ENCODE measurements around the gene ODF4.
A peak's percentile ranks its signal among the peaks of the same experiment; 100 is the strongest.
"Not testable (repeated sequence)": the region's sequence is repeated elsewhere in the genome, so short reads cannot be mapped to it uniquely, and the experiment has no call there.

Gene ODF4

GRCh38 chr17:8326511-8327302 is 12.9 kb upstream of the ODF4 start:
- peak in 1 of 3 donors; percentile 8 for DNase-seq (ENCODE audit: low read depth in 3 of 3, low spot score in 1 of 3)

DNA sequence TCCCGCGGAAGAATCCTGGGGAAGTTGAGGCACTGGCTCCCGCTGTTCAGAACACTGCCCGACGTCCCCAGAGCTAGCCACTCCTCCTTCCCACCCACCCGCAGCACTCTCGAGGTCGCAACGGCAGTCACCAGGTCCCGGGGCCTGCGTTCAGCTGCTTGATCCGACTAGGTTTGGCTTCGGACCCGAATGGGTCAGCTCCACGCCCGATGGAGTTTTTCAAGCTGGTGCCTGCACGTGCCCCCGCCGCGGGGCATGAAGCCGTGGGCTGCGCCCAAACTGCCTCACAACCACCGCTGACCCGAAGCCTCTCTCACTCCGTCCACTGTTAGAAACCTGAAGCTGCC is 12.4 kb upstream of the ODF4 start:
- no peak for DNase-seq (ENCODE audit: low read depth in 3 of 3, low spot score in 1 of 3)

GRCh38 chr17:8332128-8332527 is 7.5 kb upstream of the ODF4 start:
- no peak for DNase-seq (ENCODE audit: low read depth in 3 of 3, low spot score in 1 of 3)

DNA sequence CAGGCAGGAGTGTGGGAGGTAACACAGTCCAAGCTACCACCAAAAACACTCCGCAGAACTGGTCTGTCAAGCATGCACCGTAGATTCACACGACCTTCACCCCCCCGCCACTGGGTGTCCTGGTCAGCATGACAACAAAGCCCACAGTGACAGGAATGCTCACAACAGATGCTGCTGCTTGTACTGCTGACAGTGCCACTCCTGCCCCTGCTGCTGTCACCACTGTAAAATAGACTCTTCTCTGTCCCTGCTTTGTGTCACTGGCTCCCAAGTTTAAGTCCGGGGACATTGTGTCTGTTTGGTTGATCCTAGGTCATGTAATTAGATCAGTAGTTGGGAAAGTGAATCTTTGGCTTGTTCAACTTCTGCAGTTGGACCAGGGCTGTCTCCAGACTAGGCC is 7.0 kb upstream of the ODF4 start:
- DNase-seq (ENCODE audit: low read depth in 3 of 3, low spot score in 1 of 3): no peak

DNA sequence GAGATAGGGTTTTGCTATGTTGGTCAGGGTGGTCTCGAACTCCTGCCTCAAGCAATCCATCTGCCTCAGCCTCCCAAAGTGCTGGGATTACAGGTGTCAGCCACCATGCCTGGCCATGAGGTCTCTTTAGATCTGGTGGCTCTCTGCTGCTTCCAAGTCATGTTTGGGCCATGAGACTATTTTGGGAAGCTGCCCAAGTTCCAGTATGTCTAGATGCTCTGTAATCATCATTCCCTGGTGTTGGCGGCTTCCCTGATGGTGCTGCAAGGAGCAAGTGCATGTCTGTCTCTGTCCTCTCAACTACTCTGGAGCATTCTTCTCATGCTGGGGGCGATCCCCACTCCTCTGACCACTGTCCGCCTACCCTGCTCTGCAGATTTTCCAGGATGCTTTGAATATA is 6.4 kb upstream of the ODF4 start:
- no peak for DNase-seq (ENCODE audit: low read depth in 3 of 3, low spot score in 1 of 3)

DNA sequence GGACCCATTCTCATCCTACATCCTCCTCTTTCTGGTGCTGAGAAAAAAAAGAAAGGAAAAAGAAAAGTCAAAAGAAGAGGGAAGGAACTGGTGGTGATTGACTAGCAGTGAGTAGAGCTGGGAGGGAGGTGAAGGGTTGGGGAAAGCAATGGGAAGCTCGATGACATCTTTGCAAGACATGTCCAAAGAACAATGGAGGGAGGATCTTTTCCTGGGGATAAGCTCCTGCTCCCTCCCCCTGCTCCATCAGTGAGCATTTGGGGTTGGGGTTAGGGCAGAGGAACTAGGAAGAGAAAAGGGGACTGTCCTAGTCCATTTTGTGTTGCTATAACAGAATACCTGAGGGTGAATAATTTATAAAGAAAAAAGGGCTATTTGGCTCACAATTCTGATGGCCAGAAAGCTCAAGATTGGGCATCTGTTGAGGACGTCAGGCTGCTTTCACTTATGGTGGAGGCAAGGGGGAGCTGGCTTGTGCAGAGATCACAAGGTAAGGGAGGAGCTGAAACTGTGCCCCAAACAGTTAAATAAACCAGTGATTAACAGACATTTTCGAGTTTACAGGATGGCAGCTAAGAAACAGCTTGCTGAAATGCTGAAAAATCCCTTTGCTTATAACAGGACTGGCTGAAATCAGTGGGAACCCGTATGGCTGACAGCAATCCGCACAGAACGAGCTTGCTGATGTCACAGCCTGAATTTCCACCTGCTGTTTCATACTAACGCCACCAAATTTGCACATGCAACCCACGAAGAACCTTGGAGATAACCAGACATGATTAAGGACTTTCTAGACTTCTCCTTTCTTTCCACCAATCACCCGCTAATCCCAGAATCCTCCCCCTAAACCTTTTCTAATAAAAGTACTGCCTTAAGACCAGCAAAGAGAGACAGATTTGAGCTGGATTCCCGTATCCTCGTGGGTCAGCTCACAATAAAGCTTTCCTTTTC is 1.6 kb upstream of the ODF4 start:
- no peak for DNase-seq (ENCODE audit: low read depth in 3 of 3, low spot score in 1 of 3)

DNA sequence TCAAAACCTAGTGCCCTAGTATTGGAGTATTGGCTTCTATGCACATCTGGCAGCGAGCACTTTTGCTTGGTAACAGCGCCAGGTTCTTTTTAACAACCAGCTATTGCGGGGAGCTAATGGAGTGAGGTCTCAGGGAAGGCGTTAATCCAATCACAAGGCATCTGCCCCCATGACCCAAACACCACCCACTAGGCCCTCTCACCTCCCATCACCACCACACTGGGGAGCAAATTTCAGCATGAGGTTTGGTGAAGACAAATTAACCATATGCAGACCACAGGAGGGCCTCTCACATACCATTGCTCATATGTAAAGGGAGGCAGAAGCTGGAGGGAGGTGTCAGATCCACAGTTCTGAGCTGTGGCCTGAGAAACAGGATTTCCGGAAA is 893 bp upstream of the ODF4 start:
- DNase-seq (ENCODE audit: low read depth in 3 of 3, low spot score in 1 of 3): no peak

DNA sequence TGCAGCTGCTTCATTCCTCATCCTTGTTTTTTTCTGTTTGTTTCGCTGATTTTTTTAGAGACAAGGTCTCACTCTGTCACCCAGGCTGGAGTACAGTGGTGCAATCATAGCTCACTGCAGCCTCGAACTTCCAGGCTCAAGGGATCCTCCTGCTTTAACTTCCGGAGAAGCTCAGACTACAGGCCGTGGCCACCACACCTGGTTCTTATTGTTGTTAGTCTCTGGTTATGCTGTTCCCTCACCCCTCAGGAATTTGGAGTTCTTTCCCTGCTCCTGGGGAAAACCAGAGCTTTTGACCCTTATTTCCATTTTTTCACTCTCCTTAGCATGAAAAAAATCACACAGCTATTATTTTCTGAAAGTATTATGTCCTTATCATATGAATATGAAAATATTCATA is 1.8 kb downstream of the ODF4 start:
- no peak for DNase-seq (ENCODE audit: low read depth in 3 of 3, low spot score in 1 of 3)

- no peak for DNase-seq (ENCODE audit: low read depth in 3 of 3, low spot score in 1 of 3)
Measured at GRCh38 chr17:8345052-8345690, 5.5 kb downstream of the ODF4 start.

GRCh38 chr17:8345951-8346665 is 6.5 kb downstream of the ODF4 start:
- no peak for DNase-seq (ENCODE audit: low read depth in 3 of 3, low spot score in 1 of 3)

- DNase-seq (ENCODE audit: low read depth in 3 of 3, low spot score in 1 of 3): not testable (repeated sequence)
Measured at GRCh38 chr17:8347001-8347400, 7.4 kb downstream of the ODF4 start.

DNA sequence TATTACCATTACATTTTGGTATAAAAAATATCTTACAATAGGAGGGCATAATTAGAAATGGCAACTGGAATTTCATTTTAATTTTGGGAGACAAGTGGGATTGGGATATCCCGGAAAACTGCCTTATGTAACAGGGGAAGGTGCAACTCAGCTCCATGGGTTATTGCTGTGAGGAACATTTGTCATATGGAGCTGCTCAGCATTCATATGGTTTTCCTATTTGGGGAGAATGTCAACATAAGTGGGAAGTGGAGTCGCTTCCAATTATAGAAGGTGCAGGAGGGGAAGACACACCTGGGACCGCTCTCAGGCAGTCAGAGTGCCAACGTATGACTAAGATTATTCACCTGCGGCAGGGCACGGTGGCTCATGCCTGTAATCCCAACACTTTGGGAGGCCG is 10.7 kb downstream of the ODF4 start:
- no peak for DNase-seq (ENCODE audit: low read depth in 3 of 3, low spot score in 1 of 3)

GRCh38 chr17:8353736-8354135 is 14.1 kb downstream of the ODF4 start:
- no peak for DNase-seq (ENCODE audit: low read depth in 3 of 3, low spot score in 1 of 3)

DNA sequence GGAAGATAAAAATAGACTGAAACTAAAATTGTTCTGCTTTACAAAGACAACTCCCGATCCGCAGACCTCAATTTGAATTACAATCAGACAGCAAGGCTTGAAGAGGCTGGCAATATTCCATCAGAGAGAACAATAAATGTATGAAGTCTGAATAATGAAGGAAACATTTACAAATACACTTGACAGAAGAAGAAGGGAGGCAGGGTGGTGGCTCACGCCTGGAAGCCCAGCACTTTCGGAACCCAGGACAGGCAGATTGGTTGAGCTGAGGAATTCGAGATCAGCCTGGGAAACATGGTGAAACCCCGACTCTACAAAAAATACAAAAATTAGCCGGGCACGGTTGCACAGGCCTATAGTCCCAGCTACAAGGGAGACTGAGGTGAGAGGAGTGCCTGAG is 14.6 kb downstream of the ODF4 start:
- DNase-seq (ENCODE audit: low read depth in 3 of 3, low spot score in 1 of 3): no peak

DNA sequence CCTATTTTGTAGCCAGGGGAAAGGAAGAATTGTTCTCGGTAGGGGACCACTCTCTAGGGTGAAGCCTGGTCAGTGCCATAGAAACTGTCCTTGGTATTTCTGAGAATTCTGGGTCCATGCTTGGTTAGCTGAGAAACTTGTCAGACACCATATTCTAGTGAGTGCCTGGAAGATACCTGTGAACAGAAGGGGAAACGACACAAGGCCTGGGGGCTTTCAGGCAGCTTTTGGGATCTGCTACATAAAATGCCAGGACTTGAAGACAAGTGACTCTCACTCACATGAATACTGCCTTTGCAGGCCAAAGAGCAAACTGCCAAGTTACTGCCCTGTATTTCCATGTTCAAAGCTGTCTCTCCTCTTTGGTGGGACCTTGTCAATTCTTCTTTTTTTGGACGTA is 18.3 kb downstream of the ODF4 start:
- DNase-seq (ENCODE audit: low read depth in 3 of 3, low spot score in 1 of 3): no peak

- no peak for DNase-seq (ENCODE audit: low read depth in 3 of 3, low spot score in 1 of 3)
Measured at GRCh38 chr17:8359769-8360168, 20.1 kb downstream of the ODF4 start.

- no peak for DNase-seq (ENCODE audit: low read depth in 3 of 3, low spot score in 1 of 3)
Measured at GRCh38 chr17:8360260-8360659, 20.6 kb downstream of the ODF4 start.

GRCh38 chr17:8360751-8361150 is 21.1 kb downstream of the ODF4 start:
- DNase-seq (ENCODE audit: low read depth in 3 of 3, low spot score in 1 of 3): no peak

GRCh38 chr17:8362651-8363332 is 23.2 kb downstream of the ODF4 start:
- DNase-seq (ENCODE audit: low read depth in 3 of 3, low spot score in 1 of 3): no peak

- DNase-seq (ENCODE audit: low read depth in 3 of 3, low spot score in 1 of 3): no peak
Measured at GRCh38 chr17:8365143-8365542, 25.5 kb downstream of the ODF4 start.

DNA sequence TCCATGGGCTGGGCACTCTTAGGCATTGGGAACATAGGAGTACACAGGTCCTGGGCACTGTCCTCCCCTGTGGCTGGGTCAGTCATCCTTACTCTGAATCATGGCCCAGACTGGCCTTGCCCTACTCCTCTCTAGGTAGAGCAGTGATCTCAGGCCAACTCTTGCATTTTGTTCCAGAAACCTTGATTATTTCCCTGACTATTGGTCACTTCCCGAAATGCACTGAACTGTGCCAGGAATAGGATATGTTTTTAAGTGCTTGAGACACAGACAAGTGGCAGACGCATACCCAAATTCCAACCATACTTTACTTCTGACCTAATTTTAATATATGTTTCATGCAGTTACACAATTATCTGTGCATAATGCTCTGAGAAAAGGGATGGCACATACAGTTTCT is 26.6 kb downstream of the ODF4 start:
- DNase-seq (ENCODE audit: low read depth in 3 of 3, low spot score in 1 of 3): no peak

All from stimulated activated CD4-positive, alpha-beta T cell treated with anti-CD3 and anti-CD28 coated beads, TNF-alpha, amount 100 ng/mL, for 1 hour (primary cell).